ENCODE results near the gene LRBA. TPM values are rescaled to one million over a fixed set of nuclear protein-coding genes. Genes with fewer than 3 reads are reported as not detected.

LRBA gene
- polyA plus RNA-seq, 1 of the 3 experiments (the other 2 are of a cell fraction), result 11.4 TPM

DNA sequence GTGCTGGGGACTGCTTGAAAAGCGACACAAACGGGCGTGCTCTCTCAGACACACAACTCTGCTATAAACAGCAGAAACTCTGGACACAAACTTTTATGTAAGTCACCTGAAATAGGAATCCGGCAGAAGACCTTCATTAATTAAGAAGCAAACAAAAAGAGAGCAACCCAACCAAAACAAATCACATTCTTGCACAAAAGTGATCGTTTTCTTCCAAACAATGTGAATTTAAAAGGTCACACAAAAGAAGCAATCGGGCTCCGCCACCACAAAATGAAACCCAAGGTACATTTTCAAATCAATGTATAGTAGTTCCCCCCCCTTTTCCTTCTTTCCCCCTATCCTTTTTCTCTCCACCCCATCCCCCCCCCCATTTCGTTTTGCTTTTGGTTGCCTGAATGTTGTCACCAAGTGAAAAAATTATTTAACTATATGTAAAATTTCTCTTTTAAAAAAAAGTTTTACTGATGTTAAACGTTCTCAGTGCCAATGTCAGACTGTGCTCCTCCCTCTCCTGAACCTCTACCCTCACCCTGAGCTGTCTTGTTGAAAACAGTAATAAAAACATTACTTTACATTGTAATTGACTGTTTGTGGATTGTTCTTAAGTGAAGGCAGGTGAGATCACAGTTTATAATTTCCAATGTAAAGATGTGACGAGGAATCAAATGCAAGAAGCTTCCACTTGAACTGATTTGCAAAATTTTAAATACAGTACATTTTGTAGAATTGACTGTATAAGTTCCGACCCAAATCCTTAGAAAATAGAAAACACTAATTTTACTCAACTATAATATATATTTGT is 430.8 kb downstream of the LRBA start:
- TF ChIP-seq TCF12 (IDR thresholded peaks at IDR 0.05), result no peak
- TF ChIP-seq, protein P1, sequence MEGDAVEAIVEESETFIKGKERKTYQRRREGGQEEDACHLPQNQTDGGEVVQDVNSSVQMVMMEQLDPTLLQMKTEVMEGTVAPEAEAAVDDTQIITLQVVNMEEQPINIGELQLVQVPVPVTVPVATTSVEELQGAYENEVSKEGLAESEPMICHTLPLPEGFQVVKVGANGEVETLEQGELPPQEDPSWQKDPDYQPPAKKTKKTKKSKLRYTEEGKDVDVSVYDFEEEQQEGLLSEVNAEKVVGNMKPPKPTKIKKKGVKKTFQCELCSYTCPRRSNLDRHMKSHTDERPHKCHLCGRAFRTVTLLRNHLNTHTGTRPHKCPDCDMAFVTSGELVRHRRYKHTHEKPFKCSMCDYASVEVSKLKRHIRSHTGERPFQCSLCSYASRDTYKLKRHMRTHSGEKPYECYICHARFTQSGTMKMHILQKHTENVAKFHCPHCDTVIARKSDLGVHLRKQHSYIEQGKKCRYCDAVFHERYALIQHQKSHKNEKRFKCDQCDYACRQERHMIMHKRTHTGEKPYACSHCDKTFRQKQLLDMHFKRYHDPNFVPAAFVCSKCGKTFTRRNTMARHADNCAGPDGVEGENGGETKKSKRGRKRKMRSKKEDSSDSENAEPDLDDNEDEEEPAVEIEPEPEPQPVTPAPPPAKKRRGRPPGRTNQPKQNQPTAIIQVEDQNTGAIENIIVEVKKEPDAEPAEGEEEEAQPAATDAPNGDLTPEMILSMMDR (IDR thresholded peaks at IDR 0.05), result no peak
- no peak for TF ChIP-seq SMC3 (IDR thresholded peaks at IDR 0.05; ENCODE audit: low read depth, low read length)
- no peak for TF ChIP-seq RCOR1 (IDR thresholded peaks at IDR 0.05; ENCODE audit: low read length)
- no peak for TF ChIP-seq REST (IDR thresholded peaks at IDR 0.05; ENCODE audit: low read depth, low read length)
- TF ChIP-seq NFIC (IDR thresholded peaks at IDR 0.05; ENCODE audit: borderline replicate concordance), result no peak
- no peak for DNase-seq
- peak overlapping the region; percentile 72 for H3K9ac ChIP-seq
- peaks cover 3 to 32% of the 10 kb centered on the region in 2 experiments; a peak in 3 of 4 replicates for H3K4me1 ChIP-seq (ENCODE audit: control insufficient read depth in 1 of 2, insufficient read depth in 2 of 2, low read depth in 1 of 2, low read length in 1 of 2)
- no peaks in the 10 kb centered on the region for H3K36me3 ChIP-seq (replicated peaks in 1 of 2; ENCODE audit: control insufficient read depth in 1 of 2, insufficient read depth in 2 of 2, low read length in 1 of 2)
- WGBS (ENCODE audit: low lambda C conversion rate), result 38% methylated on average over 11 of the region's 11 CpGs
- H3K79me2 ChIP-seq (ENCODE audit: insufficient read depth), result peaks cover 24% of the 10 kb centered on the region
- H3K27ac ChIP-seq (ENCODE audit: low read depth in 2 of 2, low read length in 1 of 2), result peak overlapping the region; percentile 19 to 71; a peak in 3 of 4 replicates
- peak overlapping the region; percentile 91 for H3K4me2 ChIP-seq
- H2AFZ ChIP-seq (ENCODE audit: low read depth), result peak overlapping the region; percentile 78
- H3F3A ChIP-seq (replicated peaks; ENCODE audit: insufficient read depth), result peaks cover 1% of the 10 kb centered on the region
- H4K20me1 ChIP-seq (ENCODE audit: insufficient read depth), result no peaks in the 10 kb centered on the region
- peak overlapping the region; percentile 70 to 87 for H3K4me3 ChIP-seq (ENCODE audit: low read depth in 2 of 2, low read length in 1 of 2)
- CTCF ChIA-PET, result interaction anchor here (1.0 to 3.1 kb wide), 5 partner anchors 64 to 286 kb away, joined by 3 to 17 read pairs (median 3); no protein-coding TSS in a partner anchor
- H3K27me3 ChIP-seq (ENCODE audit: insufficient read depth), result no peaks in the 10 kb centered on the region
- POLR2A ChIA-PET, result no interaction called here
- H3K9me3 ChIP-seq, result no peaks in the 10 kb centered on the region
- H3K9me2 ChIP-seq, result no peaks in the 10 kb centered on the region

DNA sequence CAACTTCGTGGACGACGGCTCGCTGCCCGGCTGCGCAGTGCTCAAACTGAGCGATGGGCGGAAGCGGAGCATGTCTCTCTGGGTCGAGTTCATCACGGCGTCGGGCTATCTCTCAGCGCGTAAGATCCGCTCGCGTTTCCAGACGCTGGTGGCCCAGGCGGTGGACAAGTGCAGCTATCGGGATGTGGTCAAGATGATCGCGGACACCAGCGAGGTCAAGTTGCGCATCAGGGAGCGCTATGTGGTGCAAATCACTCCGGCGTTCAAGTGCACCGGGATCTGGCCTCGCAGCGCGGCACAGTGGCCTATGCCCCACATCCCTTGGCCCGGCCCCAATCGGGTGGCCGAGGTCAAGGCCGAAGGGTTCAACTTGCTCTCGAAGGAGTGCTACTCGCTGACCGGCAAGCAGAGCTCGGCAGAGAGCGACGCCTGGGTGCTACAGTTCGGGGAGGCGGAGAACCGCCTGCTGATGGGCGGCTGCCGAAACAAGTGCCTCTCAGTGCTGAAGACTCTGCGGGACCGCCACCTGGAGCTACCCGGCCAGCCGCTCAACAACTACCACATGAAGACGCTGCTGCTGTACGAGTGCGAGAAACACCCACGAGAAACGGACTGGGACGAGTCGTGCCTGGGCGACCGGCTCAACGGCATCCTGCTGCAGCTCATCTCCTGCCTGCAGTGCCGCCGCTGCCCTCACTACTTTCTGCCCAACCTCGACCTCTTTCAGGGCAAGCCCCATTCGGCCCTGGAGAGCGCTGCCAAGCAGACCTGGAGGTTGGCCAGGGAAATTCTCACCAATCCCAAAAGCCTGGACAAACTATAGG is 431.6 kb downstream of the LRBA start:
- no peaks in the 10 kb centered on the region for H4K20me1 ChIP-seq (ENCODE audit: insufficient read depth)
- H3K4me2 ChIP-seq, result peak overlapping the region; percentile 91
- no peaks in the 10 kb centered on the region for H3K27me3 ChIP-seq (ENCODE audit: insufficient read depth)
- no peaks in the 10 kb centered on the region for H3K9me3 ChIP-seq
- DNase-seq, result peak; percentile 59
- POLR2A ChIA-PET, result interaction anchor here (0.5 kb wide), 1 partner anchor 521 kb away, joined by 3 read pairs; no protein-coding TSS in a partner anchor
- peak overlapping the region; percentile 70 to 87 for H3K4me3 ChIP-seq (ENCODE audit: low read depth in 2 of 2, low read length in 1 of 2)
- peak overlapping the region; percentile 72 for H3K9ac ChIP-seq
- peaks cover 3 to 32% of the 10 kb centered on the region in 2 experiments; a peak in 3 of 4 replicates for H3K4me1 ChIP-seq (ENCODE audit: control insufficient read depth in 1 of 2, insufficient read depth in 2 of 2, low read depth in 1 of 2, low read length in 1 of 2)
- peaks cover 24% of the 10 kb centered on the region for H3K79me2 ChIP-seq (ENCODE audit: insufficient read depth)
- WGBS (ENCODE audit: low lambda C conversion rate), result 5% methylated on average over 5 of the region's 66 CpGs
- H3F3A ChIP-seq (replicated peaks; ENCODE audit: insufficient read depth), result peaks cover 9% of the 10 kb centered on the region
- H3K36me3 ChIP-seq (replicated peaks in 1 of 2; ENCODE audit: control insufficient read depth in 1 of 2, insufficient read depth in 2 of 2, low read length in 1 of 2), result no peaks in the 10 kb centered on the region
- peak overlapping the region; percentile 78 for H2AFZ ChIP-seq (ENCODE audit: low read depth)
- TF ChIP-seq REST (IDR thresholded peaks at IDR 0.05; ENCODE audit: low read depth, low read length) (no peak), MXI1 (IDR thresholded peaks at IDR 0.05; ENCODE audit: low read depth, low read length) (0 out of 2 replicates have a peak, but pooled peaks have one; percentile 13), JUND (IDR thresholded peaks at IDR 0.05) (no peak), TAF1 (IDR thresholded peaks at IDR 0.05; ENCODE audit: borderline replicate concordance, low read depth, low read length) (peak; percentile 12; the same call in 1 of the 2 replicates), FOSL2 (IDR thresholded peaks at IDR 0.05; ENCODE audit: borderline replicate concordance, low read depth) (no peak), MAX (IDR thresholded peaks at IDR 0.05; ENCODE audit: low read depth) (peak; percentile 64; the same call in 1 of the 2 replicates), NFIC (IDR thresholded peaks at IDR 0.05; ENCODE audit: borderline replicate concordance) (peak; percentile 29; the same call in 1 of the 2 replicates)
- H3K9me2 ChIP-seq, result no peaks in the 10 kb centered on the region
- CTCF ChIA-PET, result interaction anchor here (1.0 to 3.1 kb wide), 4 partner anchors 65 to 286 kb away, joined by 3 to 17 read pairs (median 4); no protein-coding TSS in a partner anchor
- peak overlapping the region; percentile 19 to 71; a peak in 3 of 4 replicates for H3K27ac ChIP-seq (ENCODE audit: low read depth in 2 of 2, low read length in 1 of 2)

All from SK-N-SH (cell line).